HepG2 (cell line): ENCODE measurements around the gene TMEM53.

ENCODE experiments used
- ZNF160 ChIP-seq: sonication (generic); formaldehyde crosslinking; IDR thresholded peaks from 2 replicates; pipeline ENCODE4 v1.8.0; 2022; ENCODE audit warnings: mild to moderate bottlenecking, inconsistent platforms, missing genetic modification reagents
- ZSCAN5A ChIP-seq: sonication (generic); formaldehyde crosslinking; IDR thresholded peaks from 2 replicates; pipeline ENCODE4 v1.8.0; 2022; ENCODE audit warnings: mild to moderate bottlenecking, missing genetic modification reagents, borderline replicate concordance

- TF ChIP-seq ZNF160 (CRISPR knock-in tag) (no peak), ZSCAN5A (no peak)
Observed at GRCh38 chr1:44685881-44686280, 11.6 kb upstream of the TMEM53 start.
